ENCODE measurements around the gene C1QTNF6. TPM values are rescaled to one million over a fixed set of nuclear protein-coding genes. Genes with fewer than 3 reads are reported as not detected.

C1QTNF6 gene
- total and polyA plus RNA-seq, 2 experiments from 2014 or later = 23.6 to 29.7 TPM

GRCh38 chr22:37231406-37232139 lies 43.5 kb upstream of the C1QTNF6 start:
- peaks cover 16% of the 10 kb centered on the region for H3K4me1 ChIP-seq (ENCODE audit: insufficient read depth)
- 87% methylated on average over 19 of the region's 21 CpGs for WGBS (ENCODE audit: low lambda C conversion rate, missing lambda C conversion rate)
- H3K36me3 ChIP-seq (replicated peaks; ENCODE audit: insufficient read depth, low read depth) = no peaks in the 10 kb centered on the region

GRCh38 chr22:37230673-37231405 lies 42.8 kb upstream of the C1QTNF6 start:
- Histone ChIP-seq H3K36me3 (replicated peaks; ENCODE audit: insufficient read depth, low read depth) (no peaks in the 10 kb centered on the region), H3K27ac (no peak overlapping the region), H3K4me2 (no peak overlapping the region), H3K9me2 (replicated peaks; ENCODE audit: insufficient read depth) (no peaks in the 10 kb centered on the region), H3K4me3 (no peak overlapping the region), H3K79me2 (no peaks in the 10 kb centered on the region), H3K9me3 (ENCODE audit: low read depth) (no peaks in the 10 kb centered on the region), H3K4me1 (ENCODE audit: insufficient read depth) (peaks cover 16% of the 10 kb centered on the region), H2AFZ (no peak overlapping the region), H3K27me3 (no peaks in the 10 kb centered on the region), H4K20me1 (ENCODE audit: insufficient read depth, poor library complexity, severe bottlenecking) (no peaks in the 10 kb centered on the region)
- TF ChIP-seq EZH2phosphoT487 (IDR thresholded peaks at IDR 0.05; ENCODE audit: low read depth, severe bottlenecking, unreplicated experiment) (no peak), CTCF (IDR thresholded peaks at IDR 0.05; ENCODE audit: poor library complexity) (no peak), EZH2 (IDR thresholded peaks at IDR 0.05; ENCODE audit: borderline replicate concordance) (no peak)
- WGBS (ENCODE audit: low lambda C conversion rate, missing lambda C conversion rate) = 84% methylated on average over 14 of the region's 14 CpGs
- DNase-seq (ENCODE audit: low spot score) = no peak

More at GRCh38 chr22:37231406-37232139, 43.5 kb upstream of the C1QTNF6 start:
- Histone ChIP-seq H2AFZ (no peak overlapping the region), H4K20me1 (ENCODE audit: insufficient read depth, poor library complexity, severe bottlenecking) (no peaks in the 10 kb centered on the region), H3K27me3 (no peaks in the 10 kb centered on the region), H3K4me3 (no peak overlapping the region), H3K9me2 (replicated peaks; ENCODE audit: insufficient read depth) (no peaks in the 10 kb centered on the region), H3K4me2 (no peak overlapping the region), H3K9me3 (ENCODE audit: low read depth) (no peaks in the 10 kb centered on the region), H3K27ac (no peak overlapping the region), H3K79me2 (no peaks in the 10 kb centered on the region)
- TF ChIP-seq EZH2phosphoT487 (IDR thresholded peaks at IDR 0.05; ENCODE audit: low read depth, severe bottlenecking, unreplicated experiment) (no peak), CTCF (IDR thresholded peaks at IDR 0.05; ENCODE audit: poor library complexity) (no peak), EZH2 (IDR thresholded peaks at IDR 0.05; ENCODE audit: borderline replicate concordance) (no peak)
- no peak for DNase-seq (ENCODE audit: low spot score)

GRCh38 chr22:37229805-37230672 lies 42.0 kb upstream of the C1QTNF6 start:
- no peak for TF ChIP-seq CTCF (IDR thresholded peaks at IDR 0.05; ENCODE audit: poor library complexity)
- no peak for TF ChIP-seq EZH2 (IDR thresholded peaks at IDR 0.05; ENCODE audit: borderline replicate concordance)
- TF ChIP-seq EZH2phosphoT487 (IDR thresholded peaks at IDR 0.05; ENCODE audit: low read depth, severe bottlenecking, unreplicated experiment) = no peak
- Histone ChIP-seq H3K4me1 (ENCODE audit: insufficient read depth) (peaks cover 16% of the 10 kb centered on the region), H3K4me3 (no peak overlapping the region), H3K27me3 (no peaks in the 10 kb centered on the region), H3K9me3 (ENCODE audit: low read depth) (no peaks in the 10 kb centered on the region), H3K79me2 (no peaks in the 10 kb centered on the region), H3K36me3 (replicated peaks; ENCODE audit: insufficient read depth, low read depth) (no peaks in the 10 kb centered on the region), H3K9me2 (replicated peaks; ENCODE audit: insufficient read depth) (no peaks in the 10 kb centered on the region), H3K4me2 (no peak overlapping the region), H3K27ac (no peak overlapping the region), H2AFZ (no peak overlapping the region), H4K20me1 (ENCODE audit: insufficient read depth, poor library complexity, severe bottlenecking) (no peaks in the 10 kb centered on the region)
- DNase-seq (ENCODE audit: low spot score) = no peak
- WGBS (ENCODE audit: low lambda C conversion rate, missing lambda C conversion rate) = 83% methylated on average over 7 of the region's 8 CpGs

Measured in hepatocyte (in vitro differentiated cells).